ENCODE measurements around the gene CSNK1A1.

- TF ChIP-seq CTCF (IDR thresholded peaks at IDR 0.05 in 2 of 3, conservative IDR thresholded peaks at IDR 0.05 in 1 of 3; ENCODE audit: borderline replicate concordance in 1 of 3, insufficient read depth in 1 of 3, low read depth in 2 of 3, low read length in 2 of 3) (no peak), EZH2 (IDR thresholded peaks at IDR 0.05) (no peak), YY1 (IDR thresholded peaks at IDR 0.05; ENCODE audit: extremely low read depth, insufficient replicate concordance, low read depth, low read length) (no peak), MAX (IDR thresholded peaks at IDR 0.05) (no peak), TCF7L2 (IDR thresholded peaks at IDR 0.05; ENCODE audit: borderline replicate concordance, extremely low read depth, insufficient read depth, insufficient read length) (no peak), POLR2A (IDR thresholded peaks at IDR 0.05; ENCODE audit: borderline replicate concordance, extremely low read depth, insufficient read depth, insufficient read length) (no peak), POLR2AphosphoS5 (IDR thresholded peaks at IDR 0.05; ENCODE audit: low read depth, low read length) (no peak), JUND (IDR thresholded peaks at IDR 0.05) (no peak), SP1 (IDR thresholded peaks at IDR 0.05; ENCODE audit: low read depth) (no peak)
Measured at GRCh38 chr5:149541893-149542292, 9.3 kb downstream of the CSNK1A1 start.
